HepG2 (cell line): Measurements from ENCODE around the gene ZNF507. TPM values are rescaled to one million over a fixed set of nuclear protein-coding genes. Genes with fewer than 3 reads are reported as not detected.

Experiments used
- ATF4 ChIP-seq, 2 experiments: fragments of 450-650 bp in 1 of 2; sonication (generic) in 1 of 2; formaldehyde crosslinking; IDR thresholded peaks; 2 replicates each; pipeline versions ENCODE4 v1.5.0 to v1.8.0; 2020 to 2022; ENCODE audit warnings: mild to moderate bottlenecking in 1 of 2, missing genetic modification reagents in 1 of 2
- FOSL2 ChIP-seq: sonication (generic); formaldehyde crosslinking; IDR thresholded peaks from 2 replicates; pipeline ENCODE4 v1.4.0; 2020; ENCODE audit warnings: missing genetic modification reagents
- GMEB2 ChIP-seq: IDR thresholded peaks from 2 replicates; pipeline ENCODE4 v1.6.1; 2016; ENCODE audit warnings: missing biosample characterization, missing genetic modification reagents, low read depth
- HDAC2 ChIP-seq: sonication (generic); formaldehyde crosslinking; IDR thresholded peaks from 2 replicates; pipeline ENCODE4 v1.4.0; 2020; ENCODE audit warnings: missing genetic modification reagents
- KMT2A ChIP-seq: sonication (generic); formaldehyde crosslinking; IDR thresholded peaks from 2 replicates; pipeline ENCODE4 v1.4.0; 2020; ENCODE audit warnings: missing genetic modification reagents
- MEF2D ChIP-seq: sonication (generic); formaldehyde crosslinking; IDR thresholded peaks from 2 replicates; pipeline ENCODE4 v1.5.1; 2020; ENCODE audit warnings: mild to moderate bottlenecking, missing genetic modification reagents
- NONO ChIP-seq, 2 experiments: fragments of 450-650 bp in 1 of 2; sonication (generic) in 1 of 2; formaldehyde crosslinking in 1 of 2; IDR thresholded peaks in 1 of 2; conservative IDR thresholded peaks in 1 of 2; 2 replicates each; pipeline versions ENCODE4 v1.6.1 to v1.8.0; 2017 to 2022; ENCODE audit warnings: mild to moderate bottlenecking in 1 of 2, missing genetic modification reagents in 1 of 2, moderate library complexity in 1 of 2
- RNF2 ChIP-seq: fragments of 450-650 bp; conservative IDR thresholded peaks from 2 replicates; pipeline ENCODE4 v1.6.1; 2016; ENCODE audit warnings: low read depth
- RNF219 ChIP-seq: sonication (generic); formaldehyde crosslinking; IDR thresholded peaks from 2 replicates; pipeline ENCODE4 v1.5.0; 2020; ENCODE audit warnings: mild to moderate bottlenecking, missing genetic modification reagents
- SIX1 ChIP-seq: sonication (generic); formaldehyde crosslinking; IDR thresholded peaks from 2 replicates; pipeline ENCODE4 v1.4.0; 2020; ENCODE audit warnings: missing genetic modification reagents, borderline replicate concordance
- SMAD3 ChIP-seq: sonication (generic); formaldehyde crosslinking; IDR thresholded peaks from 2 replicates; pipeline ENCODE4 v1.4.0; 2020; ENCODE audit warnings: missing genetic modification reagents
- SOX5 ChIP-seq: IDR thresholded peaks from 2 replicates; pipeline ENCODE4 v1.6.1; 2016; ENCODE audit warnings: borderline replicate concordance
- TGIF2 ChIP-seq: IDR thresholded peaks from 2 replicates; pipeline ENCODE4 v1.6.1; 2016; ENCODE audit warnings: control low read depth, missing compliant biosample characterization
- TP53 ChIP-seq: sonication (generic); formaldehyde crosslinking; conservative IDR thresholded peaks from 2 replicates; pipeline ENCODE4 v1.4.0; 2020; ENCODE audit warnings: missing genetic modification reagents
- YEATS2 ChIP-seq: sonication (generic); formaldehyde crosslinking; IDR thresholded peaks from 2 replicates; pipeline ENCODE4 v1.4.0; 2020; ENCODE audit warnings: missing genetic modification reagents, borderline replicate concordance
- ZBTB42 ChIP-seq: sonication (generic); formaldehyde crosslinking; IDR thresholded peaks from 2 replicates; pipeline ENCODE4 v1.5.0; 2020; ENCODE audit warnings: mild to moderate bottlenecking, missing genetic modification reagents
- ZFP36 ChIP-seq: fragments of 150-350 bp; IDR thresholded peaks from 2 replicates; pipeline ENCODE4 v1.6.1; 2018; ENCODE audit warnings: borderline replicate concordance, low read length, low read depth; ENCODE audit not compliant: partially characterized antibody
- ZMYM2 ChIP-seq: sonication (generic); formaldehyde crosslinking; IDR thresholded peaks from 2 replicates; pipeline ENCODE4 v1.8.0; 2022; ENCODE audit warnings: mild to moderate bottlenecking, missing genetic modification reagents
- ZNF12 ChIP-seq: sonication (generic); formaldehyde crosslinking; IDR thresholded peaks from 2 replicates; pipeline ENCODE4 v1.5.0; 2020; ENCODE audit warnings: missing genetic modification reagents
- ZNF138 ChIP-seq: sonication (generic); formaldehyde crosslinking; IDR thresholded peaks from 2 replicates; pipeline ENCODE4 v1.5.0; 2020; ENCODE audit warnings: mild to moderate bottlenecking, low read depth, missing genetic modification reagents
- ZNF503 ChIP-seq: sonication (generic); formaldehyde crosslinking; IDR thresholded peaks from 2 replicates; pipeline ENCODE4 v1.4.0; 2020; ENCODE audit warnings: missing genetic modification reagents
- ZNF619 ChIP-seq: sonication (generic); formaldehyde crosslinking; IDR thresholded peaks from 2 replicates; pipeline ENCODE4 v1.4.0; 2020; ENCODE audit warnings: mild to moderate bottlenecking, missing genetic modification reagents
- ZNF766 ChIP-seq: sonication (generic); formaldehyde crosslinking; IDR thresholded peaks from 2 replicates; pipeline ENCODE4 v1.5.0; 2020; ENCODE audit warnings: missing genetic modification reagents, borderline replicate concordance
- ZSCAN22 ChIP-seq: sonication (generic); formaldehyde crosslinking; IDR thresholded peaks from 2 replicates; pipeline ENCODE4 v1.4.0; 2020; ENCODE audit warnings: mild to moderate bottlenecking, missing genetic modification reagents
- ZSCAN30 ChIP-seq: sonication (generic); formaldehyde crosslinking; IDR thresholded peaks from 2 replicates; pipeline ENCODE4 v1.5.0; 2020; ENCODE audit warnings: mild to moderate bottlenecking, missing genetic modification reagents
- ZSCAN9 ChIP-seq: IDR thresholded peaks from 2 replicates; pipeline ENCODE4 v1.6.1; 2016; ENCODE audit warnings: borderline replicate concordance
- polyA plus RNA-seq, 8 experiments: library from polyadenylated mRNA; depleted of rRNA in 3 of 8; stranded (reverse) in 7 of 8; unstranded in 1 of 8; fragments of >200 nt; fragmentation: Illumina TruSeq in 4 of 8; extraction: Trizol in 4 of 8; gene quantifications; 2 replicates each; pipeline versions ENCODE4 v1.2.1 to v1.2.3, GENCODE V29; 2011 to 2016; ENCODE audit warnings: low read depth in 4 of 8, missing spikeins in 1 of 8, mixed read lengths in 1 of 8; ENCODE audit not compliant: insufficient read depth in 1 of 8
- total RNA-seq, 5 experiments: library from RNA; depleted of rRNA; stranded (reverse); fragments of >200 nt; fragmentation: Illumina TruSeq; extraction: Trizol; gene quantifications; 2 replicates each; pipeline ENCODE4 v1.2.3, GENCODE V29; 2016; ENCODE audit warnings: low read depth in 1 of 5

ZNF507 gene
- total and polyA plus RNA-seq, 2 of the 13 experiments (the other 11 are each of a cell fraction or from before 2014, with no cell fraction given) = 7.3 to 10.9 TPM

- TF ChIP-seq ZNF503 = peak; percentile 62; the same call in 1 of the 2 replicates
- TF ChIP-seq HDAC2 (CRISPR knock-in tag) = peak; percentile 89
- TF ChIP-seq ZSCAN30 (CRISPR knock-in tag) = peak; percentile 72; the same call in 1 of the 2 replicates
- TF ChIP-seq ZNF12 (CRISPR knock-in tag) = 0 out of 2 replicates have a peak, but pooled peaks have one; percentile 49
- peak; percentile 42; the same call in 1 of the 2 replicates for TF ChIP-seq SIX1 (CRISPR knock-in tag)
- TF ChIP-seq ZNF619 (CRISPR knock-in tag) = no peak
- peak; percentile 77; the same call in 1 of the 2 replicates for TF ChIP-seq ZSCAN9 (CRISPR knock-in tag)
- TF ChIP-seq ZMYM2 (CRISPR knock-in tag) = 0 out of 2 replicates have a peak, but pooled peaks have one; percentile 19
- no peak for TF ChIP-seq YEATS2 (CRISPR knock-in tag)
- TF ChIP-seq GMEB2 (CRISPR knock-in tag) = 0 out of 2 replicates have a peak, but pooled peaks have one; percentile 24
- TF ChIP-seq FOSL2 (CRISPR knock-in tag) = peak; percentile 71
- TF ChIP-seq SMAD3 (CRISPR knock-in tag) = peak; percentile 85
- peak; percentile 98 for TF ChIP-seq SOX5 (CRISPR knock-in tag)
- no peak for TF ChIP-seq ZBTB42
- peak; percentile 69; the same call in 1 of the 2 replicates for TF ChIP-seq KMT2A (CRISPR knock-in tag)
- no peak for TF ChIP-seq MEF2D (CRISPR knock-in tag)
- no peak for TF ChIP-seq RNF2
- 0 out of 2 replicates have a peak, but pooled peaks have one; percentile 70 for TF ChIP-seq RNF219
- no peak for TF ChIP-seq ZFP36
- peak in 1 of 2 experiments; percentile 84; a peak in 2 of 4 replicates for TF ChIP-seq ATF4 (CRISPR knock-in tag; IDR thresholded peaks at IDR 0.05)
- no peak for TF ChIP-seq ZSCAN22 (CRISPR knock-in tag)
- no peak for TF ChIP-seq ZNF138 (CRISPR knock-in tag)
- TF ChIP-seq NONO (IDR thresholded peaks at IDR 0.05) = no peak
- peak; percentile 46; the same call in 1 of the 2 replicates for TF ChIP-seq NONO (CRISPR knock-in tag; conservative IDR thresholded peaks at IDR 0.05)
- no peak for TF ChIP-seq TP53 (CRISPR knock-in tag)
- TF ChIP-seq TGIF2 (CRISPR knock-in tag) = peak; percentile 61
- TF ChIP-seq ZNF766 = no peak
Measured at GRCh38 chr19:32363175-32363574, 17.8 kb downstream of the ZNF507 start (continued).
